GM19035 (cell line): ENCODE results near the gene PLXND1.

Experiments used
- ATAC-seq: cut with Tn5 transposase; IDR thresholded peaks from one replicate; pipeline ENCODE4 v1.9.1; 2021; ENCODE audit not compliant: unreplicated experiment

Gene PLXND1

DNA sequence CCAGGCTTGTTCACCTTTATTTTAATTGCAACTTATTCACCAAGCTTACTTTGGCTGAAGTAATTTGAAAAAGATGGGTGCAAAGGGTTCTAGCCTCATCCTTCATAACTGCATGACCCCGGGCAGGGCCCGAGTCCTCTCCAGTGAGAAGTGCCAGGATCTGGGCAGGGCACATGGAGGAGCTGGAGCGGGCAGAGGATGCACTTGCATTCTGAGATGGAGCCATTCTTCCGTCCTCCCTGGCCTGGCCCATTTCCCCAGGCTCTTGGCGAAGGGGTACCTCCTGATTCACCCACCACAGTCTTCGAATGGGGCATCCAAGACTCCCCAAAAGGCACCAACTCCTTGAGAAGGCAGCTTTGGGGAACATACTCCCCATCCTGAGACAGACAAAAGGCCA lies 22.5 kb upstream of the PLXND1 start:
- ATAC-seq: no peak

DNA sequence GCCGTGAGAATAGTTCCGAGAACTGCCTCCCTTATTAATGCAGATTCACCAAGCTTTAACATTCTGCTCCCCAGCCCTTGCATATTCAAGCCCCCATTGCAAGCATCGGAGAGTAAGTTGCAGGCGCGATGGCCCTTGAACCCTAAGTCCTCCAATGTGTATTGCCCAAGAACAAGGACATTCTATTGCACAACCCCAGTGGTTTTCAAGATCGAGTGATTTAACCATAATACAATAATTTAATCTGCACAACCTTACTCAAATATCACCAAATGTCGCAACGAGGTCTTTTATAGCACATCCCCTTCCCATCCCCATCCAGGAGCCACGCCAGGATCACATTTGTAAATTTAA lies 21.7 kb upstream of the PLXND1 start:
- no peak for ATAC-seq

DNA sequence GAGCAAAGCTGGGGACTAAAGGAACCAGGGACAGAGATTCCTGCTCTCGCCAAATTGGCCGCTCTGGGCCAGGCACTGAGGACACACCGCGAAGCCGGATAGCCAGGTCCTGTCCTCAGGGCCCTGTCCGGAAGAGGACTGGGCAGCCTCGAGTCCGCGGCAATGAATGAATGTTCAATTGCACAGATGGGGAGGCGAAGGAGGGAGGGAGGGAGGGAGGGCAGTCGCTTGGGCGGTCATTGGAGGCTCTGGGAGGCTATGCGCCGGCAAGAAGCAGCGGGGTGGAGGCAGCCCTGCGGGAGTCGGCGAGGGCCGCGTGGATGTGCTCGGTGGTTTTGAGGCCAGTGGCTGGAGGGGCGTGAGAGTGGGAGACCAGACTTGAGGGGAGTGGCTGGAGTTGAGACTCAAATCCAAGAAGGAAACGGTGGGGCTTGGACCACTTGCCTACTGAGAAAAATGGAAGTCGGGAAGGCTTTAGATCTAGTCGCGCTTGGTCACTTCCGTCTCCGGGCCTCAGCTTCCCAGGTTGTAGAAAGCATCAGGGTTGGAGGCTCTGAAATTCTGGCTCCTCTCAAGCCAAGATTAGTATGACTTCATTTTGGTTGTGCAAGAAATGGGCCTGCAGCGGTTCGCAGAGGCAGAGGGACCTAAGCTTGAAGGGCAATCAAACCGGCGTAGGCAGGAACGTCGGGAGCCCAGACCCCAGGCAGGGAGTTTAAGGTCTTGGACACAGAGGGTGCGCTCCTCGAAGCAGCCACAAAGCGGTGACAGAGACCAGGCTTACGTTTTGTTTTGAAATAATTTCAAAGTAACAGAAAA lies 21.1 kb upstream of the PLXND1 start:
- ATAC-seq: peak; percentile 46

DNA sequence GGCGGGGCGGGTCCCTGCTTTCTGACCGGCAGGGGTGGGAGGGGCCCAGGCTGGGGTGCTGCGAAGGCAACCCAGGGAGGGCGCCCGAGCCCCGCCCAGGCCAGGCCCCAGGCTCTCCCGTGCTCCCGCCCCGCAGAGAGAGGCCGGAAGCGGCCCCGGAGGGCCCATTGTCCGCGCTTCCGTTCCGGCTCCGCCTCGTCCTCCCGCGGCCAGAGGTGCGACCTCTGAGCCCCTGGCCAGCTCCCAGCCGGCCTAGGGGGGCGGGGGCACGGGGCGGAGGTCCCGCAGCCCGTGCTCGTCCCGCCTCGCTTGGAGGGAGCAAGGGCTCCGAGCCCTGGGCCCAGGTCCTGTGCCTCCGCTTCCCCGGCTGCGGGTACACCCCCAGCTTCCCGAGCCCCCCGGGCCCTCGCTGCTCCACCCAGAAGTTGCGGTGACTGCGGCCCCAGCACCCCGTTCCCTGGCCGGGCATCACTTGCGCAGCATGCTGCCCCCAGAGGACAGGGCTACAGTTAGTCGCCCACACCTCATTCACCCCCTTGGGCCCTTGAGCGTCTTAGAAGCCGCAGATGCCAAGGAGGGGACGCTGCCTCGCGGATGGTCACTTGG lies 20.4 kb upstream of the PLXND1 start:
- ATAC-seq: peak; percentile 94

DNA sequence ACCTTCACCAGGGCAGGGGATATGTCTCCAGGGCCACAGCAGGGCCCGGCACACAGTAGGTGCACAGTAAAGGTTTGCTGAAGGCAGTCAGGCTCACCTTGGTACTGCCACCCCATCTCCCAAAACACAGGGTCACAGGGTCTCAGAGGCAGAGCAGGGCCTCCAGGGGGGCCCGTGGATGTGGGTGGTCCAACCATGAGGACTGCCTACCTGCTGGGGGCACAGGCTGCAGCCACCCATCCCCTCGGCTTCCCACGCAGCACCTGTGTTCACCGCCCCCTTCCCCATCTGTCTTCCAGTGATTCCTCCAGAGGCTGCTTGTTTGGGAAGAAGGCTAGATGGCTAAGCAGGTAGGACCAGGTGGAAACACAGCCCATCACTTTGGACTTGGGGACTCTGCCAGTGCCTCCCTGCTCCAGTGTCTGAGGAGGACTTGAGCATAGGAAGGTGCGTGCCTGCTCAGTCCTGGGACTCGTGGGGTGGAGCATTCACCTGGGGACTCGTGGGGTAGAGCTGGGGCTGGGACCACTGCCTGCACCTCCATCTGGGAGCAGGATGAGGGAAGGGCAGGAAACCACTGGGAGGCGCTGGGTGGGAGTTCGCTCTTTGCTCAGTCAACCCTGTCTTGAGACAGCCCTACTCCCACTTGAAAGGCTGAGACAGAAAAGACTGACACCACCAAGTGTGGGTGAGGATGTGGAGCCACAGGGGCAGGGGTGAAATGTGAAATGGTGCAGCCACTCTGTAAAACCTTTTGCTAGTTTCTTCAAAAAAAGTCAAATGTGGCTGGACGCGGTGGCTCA lies 18.8 kb upstream of the PLXND1 start:
- ATAC-seq: no peak

DNA sequence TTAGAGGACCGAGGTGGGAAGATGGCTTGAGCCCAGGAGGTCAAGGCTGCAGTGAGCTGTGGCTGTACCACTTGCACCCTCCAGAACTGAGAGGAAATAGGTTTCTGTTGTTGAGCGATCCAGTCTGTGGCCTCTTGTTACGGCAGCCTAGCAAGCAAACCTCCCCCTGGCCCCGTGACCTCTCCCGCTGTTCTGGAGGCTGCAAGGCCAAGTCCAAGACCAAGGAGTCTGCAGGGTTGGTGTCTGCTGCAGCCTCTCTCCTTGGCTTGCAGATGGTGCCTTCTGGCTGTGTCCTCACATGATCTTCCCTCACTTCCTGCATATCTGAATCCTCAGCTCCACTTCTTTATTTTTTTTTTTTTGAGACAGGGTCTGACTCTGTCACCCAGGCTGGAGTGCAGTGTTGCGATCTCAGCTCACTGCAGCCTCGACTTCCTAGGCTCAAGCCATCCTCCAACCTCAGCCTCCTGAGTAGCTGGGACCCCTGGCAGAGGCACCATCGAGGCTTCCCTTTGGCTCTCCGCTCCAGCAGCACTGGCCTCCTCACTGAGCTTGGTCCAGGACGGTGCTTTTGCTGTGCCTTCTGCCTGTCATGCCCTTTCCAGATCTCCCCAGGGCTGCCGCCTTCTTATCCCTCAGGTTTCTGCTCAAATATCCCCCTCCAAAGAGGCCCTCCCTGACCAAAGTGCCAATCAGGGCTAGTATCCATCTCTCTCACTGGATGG lies 18.0 kb upstream of the PLXND1 start:
- no peak for ATAC-seq

DNA sequence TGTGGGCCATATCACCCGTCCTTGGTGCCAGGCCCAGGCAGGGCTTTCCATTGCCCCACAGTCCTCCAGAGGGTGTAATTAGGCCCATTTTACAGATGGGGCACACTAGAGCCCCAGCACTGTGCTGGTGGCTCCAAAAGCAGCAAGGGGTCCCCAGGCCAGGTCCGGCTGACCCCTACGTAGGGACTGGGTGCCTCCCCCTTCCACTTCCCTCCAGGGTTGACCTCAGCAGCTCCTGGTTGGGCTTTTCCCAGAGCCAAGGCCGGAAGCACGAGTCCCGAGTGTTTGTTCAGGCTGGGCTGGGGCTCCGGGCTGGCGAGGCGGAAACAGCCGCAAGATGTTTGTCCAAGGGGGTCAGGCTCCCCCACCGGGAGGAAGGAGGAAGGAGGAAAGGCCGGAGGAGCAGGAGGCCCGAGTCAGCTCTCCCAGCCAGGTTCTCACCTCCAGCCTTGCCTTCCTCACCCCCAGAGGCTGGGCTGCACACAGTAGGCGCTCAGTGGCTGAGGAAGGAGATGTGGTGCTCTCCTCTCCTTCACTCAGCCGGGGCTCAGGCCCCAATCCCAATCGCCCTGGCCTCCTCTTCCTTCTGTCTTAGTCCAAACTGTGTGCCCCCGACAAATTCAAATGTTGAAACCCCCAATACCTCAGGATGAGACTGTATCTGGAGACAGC lies 17.1 kb upstream of the PLXND1 start:
- no peak for ATAC-seq

DNA sequence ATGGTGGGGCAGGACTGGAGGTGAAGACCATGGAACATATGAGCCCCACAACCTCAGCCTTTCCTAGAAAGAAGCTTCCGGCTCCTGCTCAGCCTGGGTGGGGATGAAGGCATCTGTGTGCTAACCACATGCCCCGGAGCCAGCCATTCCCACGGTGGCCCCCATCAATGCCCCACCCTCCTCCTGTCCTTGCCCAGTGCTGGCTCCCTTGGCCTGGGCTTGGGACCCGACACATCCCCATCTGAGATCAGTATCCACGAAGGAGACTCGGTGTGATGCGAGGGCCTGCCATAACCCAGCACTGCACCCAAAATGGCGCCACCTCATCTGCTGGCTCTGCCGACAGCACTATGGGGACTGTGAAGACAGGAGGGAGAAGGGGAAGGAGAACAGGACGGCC lies 16.5 kb upstream of the PLXND1 start:
- no peak for ATAC-seq

DNA sequence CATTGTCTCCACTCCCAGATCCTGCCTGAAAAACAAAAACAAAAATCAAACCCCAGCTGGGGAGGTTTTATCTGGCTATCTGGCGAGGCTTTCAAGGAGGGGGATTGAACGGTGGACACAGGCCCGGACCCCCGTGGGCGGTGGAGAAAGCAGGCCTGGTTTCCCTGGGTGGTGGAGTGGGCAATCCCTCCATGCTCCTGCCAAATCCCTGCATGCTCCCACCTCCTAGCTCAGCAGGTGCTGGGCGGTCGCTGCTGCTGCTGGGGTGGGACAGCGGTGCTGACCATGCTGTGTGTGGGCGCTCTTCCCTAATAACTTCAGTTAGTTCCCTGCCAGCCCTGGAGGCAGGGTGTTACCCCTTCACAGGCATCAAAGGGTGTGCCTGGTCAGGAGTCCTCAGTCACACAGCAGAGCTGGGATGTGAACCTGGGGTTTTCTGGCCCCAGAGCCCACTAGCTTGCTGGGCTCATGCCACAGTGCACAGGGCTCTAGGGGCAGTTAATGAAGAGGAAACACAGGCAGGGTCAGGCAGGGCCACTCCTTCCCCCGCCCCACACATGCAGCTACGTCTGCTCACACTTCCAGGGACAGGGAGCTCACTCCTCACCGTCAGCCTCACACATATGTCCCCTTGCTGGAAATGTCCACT lies 15.9 kb upstream of the PLXND1 start:
- ATAC-seq: no peak

DNA sequence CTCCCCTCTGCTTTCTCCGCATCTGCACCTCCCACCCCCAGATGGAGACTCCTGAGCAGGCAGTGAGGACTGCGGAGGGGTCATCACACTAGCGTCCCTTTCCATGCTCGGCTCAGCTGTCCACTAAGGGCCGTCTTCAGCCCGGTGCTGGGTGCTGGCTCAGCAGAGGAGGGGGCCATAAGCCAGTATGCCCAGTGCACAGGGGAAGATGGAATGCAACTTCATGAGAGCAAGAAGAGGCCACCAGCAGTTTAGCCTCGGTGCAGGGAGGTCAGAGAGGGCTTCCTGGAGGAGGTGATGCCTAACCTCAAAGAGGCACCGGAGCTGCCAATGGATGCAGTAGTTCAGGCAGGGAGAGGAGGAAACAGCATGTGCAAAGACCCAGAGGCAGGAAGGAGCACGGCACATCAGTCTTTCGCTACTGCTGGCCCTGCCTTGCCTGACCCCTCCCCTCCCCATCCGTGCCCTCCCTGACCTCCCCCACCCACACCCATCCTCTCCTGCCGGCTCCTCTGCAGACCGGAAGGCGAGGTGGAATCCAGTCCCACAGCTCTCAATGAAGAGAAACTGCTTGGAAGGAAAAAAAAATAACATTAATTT lies 15.2 kb upstream of the PLXND1 start:
- ATAC-seq: no peak

DNA sequence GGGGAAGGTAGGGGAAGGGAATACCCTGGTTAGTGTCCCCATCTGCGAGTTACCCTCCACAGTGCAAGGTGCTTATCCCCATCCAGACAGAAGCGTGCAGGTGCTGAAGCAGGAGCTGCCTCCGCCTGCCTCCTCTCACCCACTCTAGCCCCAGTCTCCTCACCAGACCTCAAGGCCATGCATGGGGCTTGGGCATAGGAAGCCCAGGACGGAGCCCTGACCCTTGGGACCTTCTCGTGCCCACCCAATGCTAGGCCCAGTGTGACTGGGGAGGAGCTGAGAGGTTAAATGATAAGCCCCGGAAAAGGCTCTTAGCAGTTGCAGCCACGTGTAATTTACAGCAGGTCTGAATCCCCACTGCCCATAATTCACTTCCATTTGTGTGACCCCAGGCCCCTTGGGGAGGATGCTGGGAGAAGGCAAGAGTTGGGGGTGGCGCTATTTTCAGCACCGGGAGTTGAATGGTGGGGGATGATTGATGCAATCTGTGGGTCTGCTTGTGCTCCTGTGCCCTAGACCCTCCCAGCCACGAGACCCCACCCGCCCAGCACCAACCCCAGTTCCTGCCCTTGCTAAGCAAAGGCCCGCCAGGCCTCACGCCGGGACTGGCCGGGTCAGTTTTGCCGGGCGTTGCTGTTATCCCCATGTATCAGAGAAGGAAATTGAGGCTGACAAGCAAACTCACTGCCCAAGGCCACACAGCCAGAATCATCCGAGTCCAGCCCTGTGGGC lies 14.5 kb upstream of the PLXND1 start:
- ATAC-seq: no peak

DNA sequence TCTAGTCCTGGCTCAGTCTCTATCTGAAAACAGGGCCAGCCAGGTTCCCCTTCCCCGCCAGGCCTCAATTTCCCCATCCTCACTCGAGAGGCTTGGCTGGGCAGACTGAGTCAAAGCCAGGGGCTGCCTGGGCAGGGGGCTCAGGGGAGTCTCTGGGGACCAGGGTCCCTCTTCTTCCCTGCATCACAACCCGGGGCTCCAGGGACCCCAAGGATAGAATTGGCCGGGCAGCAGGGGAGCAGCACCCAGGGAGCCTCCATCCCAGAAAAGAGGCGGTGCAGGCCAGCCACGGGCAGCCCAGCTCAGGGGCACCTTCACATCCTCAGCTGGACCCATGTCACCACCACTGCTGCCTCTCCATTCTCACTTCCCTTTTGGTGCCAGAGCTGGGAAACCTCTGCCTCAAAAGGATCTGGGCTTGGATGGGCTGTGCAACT lies 13.3 kb upstream of the PLXND1 start:
- no peak for ATAC-seq

DNA sequence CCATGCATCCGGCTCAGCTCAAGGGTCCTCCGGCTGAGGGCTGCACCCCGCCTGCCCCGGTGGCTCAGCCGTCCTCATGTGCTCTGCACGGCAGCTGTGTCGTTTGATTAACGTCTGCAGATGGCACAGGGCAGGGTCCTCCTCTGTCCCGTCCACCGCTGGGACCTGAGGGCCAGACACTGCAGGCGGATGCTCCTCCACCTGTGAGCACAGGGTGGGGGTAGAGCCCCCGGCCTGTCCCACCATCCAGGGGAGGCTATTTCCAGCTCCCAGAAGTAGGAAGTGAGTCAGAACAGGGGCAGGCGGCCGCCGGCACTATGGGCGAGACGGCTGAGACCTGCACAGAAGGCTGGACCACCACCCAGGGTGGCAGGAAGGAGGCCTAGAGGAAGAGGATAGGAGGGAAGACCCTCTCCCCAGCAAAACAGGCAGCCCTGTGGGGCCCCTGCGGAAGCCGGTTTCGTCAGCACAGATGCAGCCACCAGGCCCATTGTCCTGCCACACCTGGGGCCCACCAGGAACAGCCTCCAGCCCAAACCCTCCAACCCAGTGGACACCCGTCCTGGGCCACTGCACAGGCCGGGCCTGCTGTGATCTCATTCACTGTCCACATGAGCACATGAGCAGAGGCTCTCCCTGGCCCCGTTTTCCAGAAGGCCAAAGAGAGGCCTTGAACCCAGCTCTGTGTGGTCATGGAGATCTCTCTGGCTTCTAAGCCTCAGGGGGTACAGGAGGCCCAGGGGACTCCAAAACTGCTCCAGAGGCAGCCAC lies 12.6 kb upstream of the PLXND1 start:
- ATAC-seq: no peak

DNA sequence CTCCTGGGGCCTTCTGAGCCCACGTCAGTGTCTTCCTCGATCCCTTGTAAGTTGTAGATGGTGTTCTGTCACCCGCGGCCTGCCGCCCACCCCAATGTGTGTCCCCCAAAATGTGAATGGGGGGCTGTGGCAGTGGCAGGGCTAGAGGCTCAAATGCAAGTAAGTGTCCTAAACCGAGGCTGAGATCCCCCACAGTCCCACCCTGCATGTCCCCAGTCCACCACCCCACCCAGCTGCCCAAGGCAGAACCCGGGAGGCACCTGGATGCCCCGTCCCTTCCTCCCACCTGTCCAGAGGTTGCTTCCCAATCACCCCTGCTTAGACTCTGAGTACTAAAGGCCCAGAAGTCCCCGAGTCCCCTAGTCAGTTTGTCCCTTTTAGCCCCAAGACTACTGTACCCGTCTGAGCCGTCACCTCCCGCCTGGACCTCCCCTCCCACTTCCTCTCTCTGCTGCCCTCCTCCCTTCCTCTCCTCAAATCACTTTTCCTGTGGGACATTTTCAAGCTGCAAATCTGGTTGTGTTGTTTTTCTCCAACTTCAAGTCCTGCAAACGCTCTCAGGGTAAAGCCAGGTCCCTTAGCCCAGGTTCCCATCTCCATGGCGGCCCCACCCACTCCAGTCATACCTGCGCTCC lies 11.8 kb upstream of the PLXND1 start:
- no peak for ATAC-seq

DNA sequence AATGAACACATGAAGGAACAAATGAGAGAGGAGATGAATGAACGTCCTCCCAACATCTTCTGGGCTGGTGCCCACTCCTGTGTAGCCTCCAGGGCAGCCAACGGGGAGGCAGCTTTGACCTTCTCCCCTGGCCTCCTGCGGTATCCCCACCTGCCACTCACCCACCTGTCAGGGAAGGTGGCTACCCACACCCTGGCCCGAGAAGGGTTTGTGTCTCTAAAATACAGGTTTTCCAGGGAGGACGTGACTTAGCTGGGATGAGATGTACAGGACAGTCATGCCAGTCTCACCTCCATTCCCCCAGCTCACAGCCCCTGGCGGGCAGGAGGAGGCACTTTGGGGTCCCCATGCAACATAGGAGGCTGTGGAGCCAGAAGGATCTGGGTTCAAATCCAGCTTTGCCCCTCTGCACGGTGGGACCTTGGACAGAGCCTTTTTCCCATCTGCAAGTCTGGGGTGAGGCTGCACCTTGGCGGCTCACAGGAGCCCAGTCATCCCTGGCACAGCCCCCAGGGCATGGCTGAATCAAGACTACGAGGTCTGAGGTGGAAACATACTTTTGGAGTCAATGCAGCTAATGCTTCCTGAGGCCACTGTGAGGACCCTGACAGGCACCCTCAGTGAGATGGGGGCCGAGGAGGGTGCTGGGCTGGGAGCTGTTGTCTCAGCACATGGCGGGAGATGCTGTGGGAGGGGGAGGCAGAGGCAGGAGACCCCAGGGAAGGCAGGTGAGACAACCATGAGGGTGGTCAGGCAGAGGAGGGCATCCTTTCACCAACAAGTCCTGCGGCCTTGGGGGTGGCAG lies 11.1 kb upstream of the PLXND1 start:
- ATAC-seq: no peak

DNA sequence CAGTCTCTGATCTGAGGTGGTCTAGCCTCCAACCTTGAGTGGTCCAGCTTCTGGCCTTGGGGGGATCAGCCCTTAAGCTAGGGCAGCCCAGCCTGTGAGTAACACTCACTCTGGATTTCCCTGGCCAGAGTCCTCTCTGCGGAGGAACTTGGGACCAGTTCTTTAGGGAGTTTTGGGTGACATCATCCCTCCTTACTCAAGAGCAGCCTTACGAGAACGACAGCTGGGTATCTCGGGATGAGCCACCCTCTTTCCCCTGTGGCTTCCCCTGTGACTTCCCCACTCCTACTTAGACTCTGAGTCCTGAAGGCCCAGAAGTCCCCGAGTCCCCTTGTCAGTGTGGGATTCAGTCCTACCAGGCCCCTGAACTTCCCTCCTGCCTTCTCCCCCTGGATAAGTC lies 10.2 kb upstream of the PLXND1 start:
- no peak for ATAC-seq

DNA sequence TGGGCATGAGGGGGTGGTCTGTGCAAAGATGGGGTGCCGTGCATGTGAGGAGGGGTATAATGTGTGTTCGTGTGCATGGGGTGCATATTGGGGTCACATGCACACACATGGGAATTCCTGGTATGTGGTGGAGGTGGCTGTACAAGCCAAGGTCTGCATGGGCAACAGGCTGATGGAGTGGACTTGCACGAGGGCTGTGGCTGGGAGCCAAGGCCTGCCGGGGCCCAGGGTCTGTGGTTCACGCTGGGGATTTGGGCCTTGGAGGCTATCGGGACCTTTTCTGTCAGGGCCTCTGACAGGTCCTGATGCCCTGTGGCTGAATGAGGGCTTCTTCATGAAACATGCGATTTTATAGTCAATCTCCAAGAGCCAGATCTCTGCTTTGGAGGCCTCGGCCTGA lies 9.8 kb upstream of the PLXND1 start:
- ATAC-seq: no peak
